DND-41 (cell line): ENCODE measurements around the gene GOLGA6C.
"Not testable (repeated sequence)": the region's sequence is repeated elsewhere in the genome, so short reads cannot be mapped to it uniquely, and the experiment has no call there.

ENCODE experiments used
- ATAC-seq: fragments of 200-7000 bp; cut with Tn5 transposase; 3 replicates; pipeline ENCODE4 v1.9.1; 2021; ENCODE audit warnings: low read depth; ENCODE audit not compliant: insufficient read depth
- DNase-seq: peaks from one replicate; pipeline ENCODE4 v3.0.0-alpha.2; 2020
- H2AFZ ChIP-seq: 2 replicates; pipeline ENCODE4 v1.6.0; 2012; ENCODE audit warnings: low read depth, low read length
- H3K27ac ChIP-seq: 2 replicates; pipeline ENCODE4 v1.5.1; 2012; ENCODE audit warnings: low read length, inconsistent platforms
- H3K27me3 ChIP-seq: fragments of 200-600 bp; sonication (generic); 2 replicates; pipeline ENCODE4 v1.6.0; 2012; ENCODE audit warnings: low read length, mild to moderate bottlenecking, inconsistent platforms; ENCODE audit not compliant: insufficient read depth, poor library complexity
- H3K36me3 ChIP-seq: 2 replicates; pipeline ENCODE4 v1.5.1; 2012; ENCODE audit warnings: low read length, inconsistent platforms; ENCODE audit not compliant: insufficient read depth
- H3K4me1 ChIP-seq: 2 replicates; pipeline ENCODE4 v1.5.1; 2012; ENCODE audit warnings: mild to moderate bottlenecking, low read length; ENCODE audit not compliant: insufficient read depth
- H3K4me2 ChIP-seq: 2 replicates; pipeline ENCODE4 v1.6.0; 2012; ENCODE audit warnings: mild to moderate bottlenecking, moderate library complexity, low read length, inconsistent platforms; ENCODE audit not compliant: insufficient read depth
- H3K4me3 ChIP-seq, 2 experiments: fragments of 200-600 bp in 1 of 2; shearing (Covaris generic) in 1 of 2; 2 replicates each; pipeline ENCODE4 v1.5.1; 2012 to 2016; ENCODE audit warnings: inconsistent platforms in 2 of 2, low read length in 2 of 2, mild to moderate bottlenecking in 2 of 2, low read depth in 1 of 2, moderate library complexity in 1 of 2
- H3K79me2 ChIP-seq: 2 replicates; pipeline ENCODE4 v1.6.0; 2012; ENCODE audit warnings: low read length, inconsistent platforms; ENCODE audit not compliant: insufficient read depth
- H3K9ac ChIP-seq: 2 replicates; pipeline ENCODE4 v1.6.0; 2012; ENCODE audit warnings: low read depth, mild to moderate bottlenecking, inconsistent platforms, low read length, moderate library complexity
- H3K9me3 ChIP-seq: 2 replicates; pipeline ENCODE4 v1.5.1; 2012; ENCODE audit warnings: low read length, moderate library complexity, mild to moderate bottlenecking, inconsistent platforms; ENCODE audit not compliant: insufficient read depth, severe bottlenecking
- H4K20me1 ChIP-seq: 2 replicates; pipeline ENCODE4 v1.6.0; 2012; ENCODE audit warnings: low read length; ENCODE audit not compliant: insufficient read depth
- EZH2 ChIP-seq: IDR thresholded peaks from 3 replicates; pipeline ENCODE4 v1.6.1; 2012; ENCODE audit warnings: borderline replicate concordance, low read depth, mild to moderate bottlenecking, moderate library complexity, low read length, inconsistent platforms; ENCODE audit not compliant: severe bottlenecking
- TF ChIP-seq, protein P1 (sequence below): IDR thresholded peaks from 2 replicates; pipeline ENCODE4 v1.5.1; 2012; ENCODE audit warnings: borderline replicate concordance, low read length, moderate library complexity, mild to moderate bottlenecking; ENCODE audit not compliant: poor library complexity, severe bottlenecking; ENCODE audit errors: extremely low read depth

GOLGA6C gene

GRCh38 chr15:75237316-75237982, 20.7 kb upstream of the GOLGA6C start:
- DNase-seq (no peak), ATAC-seq (no peak)
- Histone ChIP-seq H3K27ac (no peak overlapping the region), H3K27me3 (peaks cover 3% of the 10 kb centered on the region), H3K4me2 (no peak overlapping the region), H3K9ac (no peak overlapping the region), H2AFZ (no peak overlapping the region), H3K4me1 (no peaks in the 10 kb centered on the region), H3K4me3 (no peak overlapping the region), H4K20me1 (no peaks in the 10 kb centered on the region), H3K79me2 (no peaks in the 10 kb centered on the region), H3K36me3 (no peaks in the 10 kb centered on the region), H3K9me3 (no peaks in the 10 kb centered on the region)
- TF ChIP-seq, protein P1, sequence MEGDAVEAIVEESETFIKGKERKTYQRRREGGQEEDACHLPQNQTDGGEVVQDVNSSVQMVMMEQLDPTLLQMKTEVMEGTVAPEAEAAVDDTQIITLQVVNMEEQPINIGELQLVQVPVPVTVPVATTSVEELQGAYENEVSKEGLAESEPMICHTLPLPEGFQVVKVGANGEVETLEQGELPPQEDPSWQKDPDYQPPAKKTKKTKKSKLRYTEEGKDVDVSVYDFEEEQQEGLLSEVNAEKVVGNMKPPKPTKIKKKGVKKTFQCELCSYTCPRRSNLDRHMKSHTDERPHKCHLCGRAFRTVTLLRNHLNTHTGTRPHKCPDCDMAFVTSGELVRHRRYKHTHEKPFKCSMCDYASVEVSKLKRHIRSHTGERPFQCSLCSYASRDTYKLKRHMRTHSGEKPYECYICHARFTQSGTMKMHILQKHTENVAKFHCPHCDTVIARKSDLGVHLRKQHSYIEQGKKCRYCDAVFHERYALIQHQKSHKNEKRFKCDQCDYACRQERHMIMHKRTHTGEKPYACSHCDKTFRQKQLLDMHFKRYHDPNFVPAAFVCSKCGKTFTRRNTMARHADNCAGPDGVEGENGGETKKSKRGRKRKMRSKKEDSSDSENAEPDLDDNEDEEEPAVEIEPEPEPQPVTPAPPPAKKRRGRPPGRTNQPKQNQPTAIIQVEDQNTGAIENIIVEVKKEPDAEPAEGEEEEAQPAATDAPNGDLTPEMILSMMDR = no peak
- no peak for TF ChIP-seq EZH2

DNA sequence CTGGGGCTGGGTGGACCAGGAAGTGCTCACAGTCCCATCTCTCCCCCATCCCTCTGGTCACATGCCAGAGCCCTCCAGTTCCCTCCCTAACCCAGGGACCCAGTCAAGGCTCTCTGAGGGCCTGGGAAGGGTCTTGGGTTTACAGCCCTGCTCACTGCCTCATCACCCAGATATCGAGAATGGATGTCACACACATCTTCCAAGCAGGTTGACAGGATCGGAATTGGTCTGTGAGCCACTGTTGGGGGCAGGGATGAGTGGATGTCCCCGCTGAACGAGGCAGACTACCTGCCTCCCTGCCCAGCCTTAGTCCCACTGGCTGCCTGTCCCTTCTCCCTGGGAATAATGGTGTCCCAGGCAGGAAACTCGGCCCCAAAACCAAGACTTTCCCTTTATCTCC, 20.0 kb upstream of the GOLGA6C start:
- ATAC-seq = no peak
- TF ChIP-seq, protein P1 = no peak
- TF ChIP-seq EZH2 = no peak
- Histone ChIP-seq H3K4me1 (no peaks in the 10 kb centered on the region), H3K27me3 (peaks cover 3% of the 10 kb centered on the region), H3K4me2 (no peak overlapping the region), H3K36me3 (no peaks in the 10 kb centered on the region), H3K4me3 (no peak overlapping the region), H3K9me3 (no peaks in the 10 kb centered on the region), H3K27ac (no peak overlapping the region), H2AFZ (no peak overlapping the region), H4K20me1 (no peaks in the 10 kb centered on the region), H3K79me2 (no peaks in the 10 kb centered on the region), H3K9ac (no peak overlapping the region)
- no peak for DNase-seq

- DNase-seq, H3K4me2 ChIP-seq, H3K4me1 ChIP-seq, H3K79me2 ChIP-seq, H3K9me3 ChIP-seq, H3K36me3 ChIP-seq, H3K27me3 ChIP-seq, ATAC-seq, H3K27ac ChIP-seq, H4K20me1 ChIP-seq, H2AFZ ChIP-seq, H3K9ac ChIP-seq, H3K4me3 ChIP-seq: not testable (repeated sequence)
Measured at GRCh38 chr15:75245741-75246140, 12.4 kb upstream of the GOLGA6C start.

- not testable (repeated sequence) for H3K4me2 ChIP-seq, H3K9me3 ChIP-seq, H3K4me3 ChIP-seq, H3K4me1 ChIP-seq, H3K27me3 ChIP-seq, DNase-seq, ATAC-seq, H3K36me3 ChIP-seq, H3K79me2 ChIP-seq, H2AFZ ChIP-seq, H3K9ac ChIP-seq, H4K20me1 ChIP-seq, H3K27ac ChIP-seq
Measured at GRCh38 chr15:75248991-75249390, 9.1 kb upstream of the GOLGA6C start.
